ENCODE results near the gene FAM53B.
A peak's percentile ranks its signal among the peaks of the same experiment; 100 is the strongest.

FAM53B gene

DNA sequence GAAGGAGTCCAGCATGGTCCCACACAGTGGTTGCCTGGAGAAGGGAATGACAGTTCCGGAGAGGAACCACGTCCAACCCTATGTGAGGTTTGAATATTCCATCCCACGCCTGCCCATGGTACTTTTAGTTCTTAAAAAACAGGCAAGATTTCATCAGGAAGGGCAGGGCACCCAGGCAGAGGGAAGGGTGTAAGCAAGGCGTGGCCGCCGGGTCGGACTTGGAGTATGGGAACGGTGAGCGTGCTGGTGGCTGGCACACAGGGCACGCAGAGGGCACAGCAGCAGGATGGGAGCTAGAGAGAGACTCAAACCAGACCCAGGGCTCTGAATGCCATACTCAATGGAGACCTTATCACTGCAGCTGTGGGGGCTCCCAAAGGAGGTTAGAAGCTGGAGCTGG, 34.3 kb downstream of the FAM53B start:
- TF ChIP-seq, protein P1, sequence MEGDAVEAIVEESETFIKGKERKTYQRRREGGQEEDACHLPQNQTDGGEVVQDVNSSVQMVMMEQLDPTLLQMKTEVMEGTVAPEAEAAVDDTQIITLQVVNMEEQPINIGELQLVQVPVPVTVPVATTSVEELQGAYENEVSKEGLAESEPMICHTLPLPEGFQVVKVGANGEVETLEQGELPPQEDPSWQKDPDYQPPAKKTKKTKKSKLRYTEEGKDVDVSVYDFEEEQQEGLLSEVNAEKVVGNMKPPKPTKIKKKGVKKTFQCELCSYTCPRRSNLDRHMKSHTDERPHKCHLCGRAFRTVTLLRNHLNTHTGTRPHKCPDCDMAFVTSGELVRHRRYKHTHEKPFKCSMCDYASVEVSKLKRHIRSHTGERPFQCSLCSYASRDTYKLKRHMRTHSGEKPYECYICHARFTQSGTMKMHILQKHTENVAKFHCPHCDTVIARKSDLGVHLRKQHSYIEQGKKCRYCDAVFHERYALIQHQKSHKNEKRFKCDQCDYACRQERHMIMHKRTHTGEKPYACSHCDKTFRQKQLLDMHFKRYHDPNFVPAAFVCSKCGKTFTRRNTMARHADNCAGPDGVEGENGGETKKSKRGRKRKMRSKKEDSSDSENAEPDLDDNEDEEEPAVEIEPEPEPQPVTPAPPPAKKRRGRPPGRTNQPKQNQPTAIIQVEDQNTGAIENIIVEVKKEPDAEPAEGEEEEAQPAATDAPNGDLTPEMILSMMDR (conservative IDR thresholded peaks at IDR 0.05; ENCODE audit: low read depth, low read length), result no peak
- no peak overlapping the region for H3K4me3 ChIP-seq (IDR thresholded peaks at IDR 0.05; ENCODE audit: insufficient read depth, low read depth, low read length)
- H3K4me2 ChIP-seq, result no peak overlapping the region
- no peak overlapping the region for H3K27ac ChIP-seq
- H3K27me3 ChIP-seq (ENCODE audit: insufficient read depth, low read depth), result no peaks in the 10 kb centered on the region
- H4K20me1 ChIP-seq (ENCODE audit: insufficient read depth), result 0 out of 2 replicates have a peak, but pooled peaks cover 2% of the 10 kb centered on the region
- H3K79me2 ChIP-seq (ENCODE audit: insufficient read depth, low read depth), result peaks cover 29% of the 10 kb centered on the region; the same call in 1 of the 2 replicates
- no peak overlapping the region for H3K9ac ChIP-seq
- H2AFZ ChIP-seq (ENCODE audit: low read depth), result no peak overlapping the region
- no peaks in the 10 kb centered on the region for H3K36me3 ChIP-seq (ENCODE audit: insufficient read depth)
- peaks cover 36% of the 10 kb centered on the region for H3K4me1 ChIP-seq (ENCODE audit: low read depth, poor library complexity, severe bottlenecking)

DNA sequence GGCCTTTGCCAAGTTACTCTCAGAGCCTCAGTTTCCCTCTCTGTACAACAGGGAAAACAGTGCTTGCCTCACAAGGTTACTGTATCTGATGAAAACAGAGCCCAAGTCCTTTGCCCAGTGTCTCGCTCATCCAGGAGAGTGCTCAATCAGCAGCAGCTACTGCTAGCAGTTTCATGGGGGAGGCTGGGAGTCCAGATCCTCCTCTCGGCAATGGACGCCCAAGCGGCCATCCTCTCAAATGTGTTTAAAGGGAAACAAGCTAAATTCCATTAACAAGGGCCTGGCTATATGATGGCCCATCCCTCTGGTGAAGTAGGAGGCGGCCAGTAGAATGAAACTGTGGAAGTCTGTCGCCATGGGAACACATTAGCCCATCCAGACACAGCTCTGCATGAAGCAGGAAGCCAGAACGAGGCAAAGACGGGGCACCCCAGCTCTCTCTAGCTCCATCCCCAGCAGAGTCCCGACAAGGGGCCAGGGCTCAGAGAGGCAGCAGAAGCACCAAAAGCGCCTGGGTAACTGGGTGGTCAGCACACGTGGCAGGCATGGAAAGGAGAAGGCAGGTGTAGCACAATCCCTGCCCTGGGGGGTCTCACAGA, 35.2 kb downstream of the FAM53B start:
- Histone ChIP-seq H3K27me3 (ENCODE audit: insufficient read depth, low read depth) (no peaks in the 10 kb centered on the region), H3K79me2 (ENCODE audit: insufficient read depth, low read depth) (peaks cover 29% of the 10 kb centered on the region; the same call in 1 of the 2 replicates), H3K4me1 (ENCODE audit: low read depth, poor library complexity, severe bottlenecking) (peaks cover 36% of the 10 kb centered on the region), H3K4me2 (no peak overlapping the region), H3K27ac (no peak overlapping the region), H3K36me3 (ENCODE audit: insufficient read depth) (no peaks in the 10 kb centered on the region), H2AFZ (ENCODE audit: low read depth) (no peak overlapping the region), H3K4me3 (IDR thresholded peaks at IDR 0.05; ENCODE audit: insufficient read depth, low read depth, low read length) (no peak overlapping the region), H4K20me1 (ENCODE audit: insufficient read depth) (0 out of 2 replicates have a peak, but pooled peaks cover 2% of the 10 kb centered on the region), H3K9ac (no peak overlapping the region)
- TF ChIP-seq, protein P1 (conservative IDR thresholded peaks at IDR 0.05; ENCODE audit: low read depth, low read length), result no peak

DNA sequence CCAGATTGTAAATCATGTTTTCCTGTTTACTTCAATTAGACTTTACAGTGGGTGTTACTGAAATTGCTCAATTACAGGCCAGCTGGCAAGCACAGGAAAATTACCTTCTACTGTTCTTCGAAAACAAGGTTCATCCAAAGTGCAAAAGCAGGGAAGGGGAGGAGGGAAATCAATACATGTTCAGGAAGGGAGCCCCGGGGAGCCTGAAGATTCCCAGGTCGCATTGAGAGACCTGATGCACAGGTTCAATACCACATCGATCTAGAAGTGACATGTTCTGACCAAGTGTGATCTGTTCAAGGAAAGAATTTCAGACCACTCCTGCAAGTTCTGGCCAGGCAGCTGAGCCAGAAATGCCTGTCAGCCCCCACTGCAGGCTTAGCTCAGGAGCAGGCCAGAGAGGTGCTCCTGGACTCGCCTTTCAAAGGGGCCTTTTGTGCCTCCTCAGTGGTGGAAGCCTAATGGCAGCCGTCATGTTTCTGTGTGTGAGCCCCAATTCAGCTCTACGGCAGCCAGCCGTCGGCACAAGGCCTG, 35.9 kb downstream of the FAM53B start:
- Histone ChIP-seq H4K20me1 (ENCODE audit: insufficient read depth) (0 out of 2 replicates have a peak, but pooled peaks cover 2% of the 10 kb centered on the region), H3K4me2 (peak overlapping the region; percentile 1; the same call in 1 of the 2 replicates), H3K9ac (no peak overlapping the region), H3K36me3 (ENCODE audit: insufficient read depth) (no peaks in the 10 kb centered on the region), H3K4me3 (IDR thresholded peaks at IDR 0.05; ENCODE audit: insufficient read depth, low read depth, low read length) (no peak overlapping the region), H3K27me3 (ENCODE audit: insufficient read depth, low read depth) (no peaks in the 10 kb centered on the region), H3K79me2 (ENCODE audit: insufficient read depth, low read depth) (peaks cover 25% of the 10 kb centered on the region; the same call in 1 of the 2 replicates), H2AFZ (ENCODE audit: low read depth) (no peak overlapping the region), H3K27ac (no peak overlapping the region), H3K4me1 (ENCODE audit: low read depth, poor library complexity, severe bottlenecking) (peaks cover 30% of the 10 kb centered on the region)
- TF ChIP-seq, protein P1 (conservative IDR thresholded peaks at IDR 0.05; ENCODE audit: low read depth, low read length), result no peak

GRCh38 chr10:124707551-124707950, 36.6 kb downstream of the FAM53B start:
- H3K27me3 ChIP-seq (ENCODE audit: insufficient read depth, low read depth), result no peaks in the 10 kb centered on the region
- H3K27ac ChIP-seq, result no peak overlapping the region
- peaks cover 34% of the 10 kb centered on the region for H3K4me1 ChIP-seq (ENCODE audit: low read depth, poor library complexity, severe bottlenecking)
- H3K79me2 ChIP-seq (ENCODE audit: insufficient read depth, low read depth), result peaks cover 18% of the 10 kb centered on the region; the same call in 1 of the 2 replicates
- H3K4me3 ChIP-seq (IDR thresholded peaks at IDR 0.05; ENCODE audit: insufficient read depth, low read depth, low read length), result no peak overlapping the region
- no peak overlapping the region for H3K4me2 ChIP-seq
- no peak overlapping the region for H3K9ac ChIP-seq
- 0 out of 2 replicates have a peak, but pooled peaks cover 2% of the 10 kb centered on the region for H4K20me1 ChIP-seq (ENCODE audit: insufficient read depth)
- H2AFZ ChIP-seq (ENCODE audit: low read depth), result no peak overlapping the region
- TF ChIP-seq, protein P1 (conservative IDR thresholded peaks at IDR 0.05; ENCODE audit: low read depth, low read length), result no peak
- no peaks in the 10 kb centered on the region for H3K36me3 ChIP-seq (ENCODE audit: insufficient read depth)
